Stimulated activated naive CD8-positive, alpha-beta T cell treated with anti-CD3 and anti-CD28 coated beads, Interleukin-15, Interleukin-2, amounts not matched to agents 100 U/mL and 50 U/mL, for 24 hours (primary cell): ENCODE data around the gene PACRG.

Experiments
- ATAC-seq: fragments of 150-1000 bp; cut with Tn5 transposase; one replicate; pipeline ENCODE4 v1.10.0; 2021
- DNase-seq: peaks from one replicate; pipeline ENCODE4 v3.0.0; 2021

PACRG gene

GRCh38 chr6:163288915-163289314 is 561.1 kb downstream of the PACRG start:
- ATAC-seq: no peak

GRCh38 chr6:163289447-163289846 is 561.7 kb downstream of the PACRG start:
- DNase-seq: no peak

More at GRCh38 chr6:163288915-163289314, 561.1 kb downstream of the PACRG start:
- no peak for DNase-seq

DNA sequence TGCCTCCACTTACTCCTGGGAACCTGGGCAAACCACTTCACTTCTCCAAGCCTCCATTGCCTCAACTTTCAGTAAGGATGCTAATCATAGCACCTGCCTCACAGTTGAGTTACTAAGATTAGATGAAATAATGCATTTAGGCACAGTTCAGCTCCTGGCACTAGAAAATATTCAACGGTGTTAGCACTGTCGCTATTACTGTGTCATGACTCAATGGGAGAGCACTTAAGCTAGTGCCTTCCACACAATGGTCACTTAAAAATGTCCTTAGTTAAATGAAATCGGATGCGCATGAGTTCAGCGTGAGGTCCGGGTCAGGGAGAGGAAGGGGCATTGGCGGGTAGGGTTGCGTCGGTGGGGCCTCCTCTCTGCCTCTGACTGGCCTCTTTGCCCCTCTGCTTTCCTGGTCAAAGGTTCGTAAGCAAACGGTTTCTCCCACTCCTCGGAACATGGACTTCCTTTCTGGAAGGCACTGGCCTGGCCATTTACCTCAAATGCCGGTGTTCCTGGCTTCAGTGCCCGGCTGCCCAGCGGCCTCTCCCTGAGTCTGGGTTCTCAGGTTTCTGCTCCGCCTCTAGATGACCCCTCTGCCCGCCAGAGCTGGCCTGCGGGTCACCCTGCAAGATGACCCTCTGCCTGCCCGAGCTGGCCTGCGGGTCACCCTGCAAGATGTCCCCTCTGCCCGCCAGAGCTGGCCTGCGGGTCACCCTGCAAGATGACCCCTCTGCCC is 562.9 kb downstream of the PACRG start:
- DNase-seq: no peak
- no peak for ATAC-seq

More at GRCh38 chr6:163289447-163289846, 561.7 kb downstream of the PACRG start:
- no peak for ATAC-seq

DNA sequence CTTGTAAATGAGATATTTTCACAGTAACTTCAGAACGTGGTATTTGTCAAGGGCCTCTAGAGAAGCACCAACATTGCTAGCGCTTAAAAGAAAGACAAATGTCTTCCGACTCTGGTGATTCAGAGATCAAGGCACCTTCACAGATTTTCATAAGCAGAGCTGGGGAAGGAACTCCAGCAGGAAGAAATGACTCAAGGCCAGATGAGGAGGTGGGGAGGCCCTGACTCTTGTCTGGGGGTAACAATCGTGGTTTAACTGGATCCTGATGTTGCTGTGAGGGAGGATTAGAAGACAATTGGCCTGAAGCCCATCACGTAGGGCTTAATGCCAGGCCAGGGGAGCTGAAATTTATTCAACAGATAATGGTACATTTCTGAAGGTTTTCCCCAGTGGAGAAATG is 563.8 kb downstream of the PACRG start:
- no peak for DNase-seq
- ATAC-seq: no peak

- no peak for DNase-seq
- no peak for ATAC-seq
Measured at GRCh38 chr6:163293286-163293685, 565.5 kb downstream of the PACRG start.

GRCh38 chr6:163294734-163295133 is 567.0 kb downstream of the PACRG start:
- DNase-seq (no peak), ATAC-seq (no peak)

GRCh38 chr6:163296835-163297519 is 569.2 kb downstream of the PACRG start:
- no peak for ATAC-seq

DNA sequence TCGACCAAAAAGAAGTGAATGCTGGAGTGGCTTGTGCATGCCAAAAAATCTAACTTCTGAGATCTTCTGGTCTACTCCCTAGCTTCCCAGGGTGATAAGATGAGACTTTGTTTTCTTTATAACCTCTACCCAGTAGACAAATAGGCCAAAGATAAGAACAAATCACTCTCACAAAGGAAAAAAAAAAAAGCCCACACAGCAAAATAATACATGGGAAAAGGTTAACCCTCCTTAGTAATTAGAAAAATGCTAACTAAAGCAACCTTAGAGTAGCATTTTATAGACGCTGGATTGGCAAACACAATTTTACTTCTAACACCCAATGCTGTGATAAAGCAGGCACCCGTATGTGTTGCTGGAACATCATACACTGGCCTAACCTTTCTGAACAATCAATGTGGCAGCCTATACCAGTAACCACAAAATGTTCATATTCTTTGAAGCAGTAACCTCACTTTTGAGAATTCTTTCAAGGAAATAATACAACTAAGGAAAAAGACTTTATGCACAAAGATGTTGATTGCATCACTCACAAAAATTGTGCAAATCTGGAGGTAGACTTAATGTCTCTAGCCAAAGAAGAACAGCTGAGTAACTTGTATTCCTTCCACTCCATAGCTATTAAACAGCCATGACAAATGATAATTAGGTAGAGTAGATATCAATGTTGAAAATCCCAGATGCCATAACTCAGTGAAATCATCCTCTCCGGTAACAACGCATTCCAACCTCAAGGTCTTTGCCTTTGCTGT is 570.5 kb downstream of the PACRG start:
- ATAC-seq (no peak), DNase-seq (no peak)

More at GRCh38 chr6:163296835-163297519, 569.2 kb downstream of the PACRG start:
- DNase-seq: no peak

GRCh38 chr6:163300838-163301237 is 573.1 kb downstream of the PACRG start:
- ATAC-seq (no peak), DNase-seq (no peak)

DNA sequence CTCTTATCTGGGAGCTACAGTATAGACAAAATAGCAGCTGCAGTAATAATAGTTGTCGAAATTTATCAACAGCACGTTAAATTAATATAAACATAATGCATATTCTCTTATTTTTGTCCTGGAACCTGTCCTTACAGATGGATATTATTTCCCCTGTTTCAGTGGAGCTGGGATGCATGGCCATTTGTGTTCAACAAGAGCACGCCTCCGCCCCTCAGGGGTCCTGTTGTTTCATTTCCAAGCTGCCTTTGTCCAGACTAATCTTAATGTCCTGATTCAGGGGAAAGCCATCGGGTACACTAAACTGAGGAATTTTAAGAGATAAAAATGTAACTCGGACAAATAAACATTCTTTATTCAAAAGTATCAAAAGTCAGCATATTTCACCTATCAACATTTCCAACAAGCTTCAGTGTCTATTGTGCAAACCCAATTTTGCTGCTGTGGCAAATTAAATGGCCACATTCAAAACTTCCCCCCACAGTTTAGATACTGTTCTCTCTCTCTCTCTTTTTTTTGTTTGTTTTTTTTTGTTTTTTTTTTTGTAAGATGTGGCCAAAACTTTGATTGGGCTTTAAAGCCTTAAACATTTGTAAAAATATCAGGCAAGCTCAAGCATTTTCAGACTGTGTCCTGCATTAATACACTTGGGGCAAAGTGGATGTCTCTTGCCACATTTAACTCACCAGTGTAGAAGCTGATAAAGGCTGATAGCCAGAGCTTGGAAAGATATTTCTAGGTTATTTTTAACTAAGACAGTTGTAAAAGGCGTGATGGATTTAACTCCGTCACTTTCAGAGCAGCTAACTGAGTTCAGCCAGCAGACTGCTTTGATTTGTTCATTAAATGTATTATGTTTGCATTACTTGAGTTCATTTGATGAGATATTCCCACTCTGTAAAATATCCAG is 574.2 kb downstream of the PACRG start:
- ATAC-seq: no peak

DNA sequence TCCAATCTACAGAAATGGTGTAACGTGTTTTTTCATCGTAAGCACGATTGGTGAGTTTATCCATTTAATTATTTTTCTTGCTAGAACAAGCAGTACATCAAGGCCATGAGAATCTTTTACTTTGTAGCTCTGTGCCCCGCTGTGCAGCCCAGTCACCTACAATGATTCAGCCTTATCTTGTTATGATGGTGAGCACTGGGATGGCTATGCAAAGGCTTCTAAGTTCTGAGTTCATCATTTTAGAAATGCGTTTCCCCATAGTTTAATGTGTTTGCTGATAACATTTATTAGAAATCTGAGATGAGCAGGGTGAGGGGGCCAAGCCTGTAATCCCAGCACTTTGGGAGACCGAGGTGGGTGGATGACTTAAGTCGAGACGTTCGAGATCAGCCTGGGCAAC is 575.0 kb downstream of the PACRG start:
- DNase-seq: no peak
- no peak for ATAC-seq

More for the DNA sequence above, 574.2 kb downstream of the PACRG start:
- DNase-seq: no peak

DNA sequence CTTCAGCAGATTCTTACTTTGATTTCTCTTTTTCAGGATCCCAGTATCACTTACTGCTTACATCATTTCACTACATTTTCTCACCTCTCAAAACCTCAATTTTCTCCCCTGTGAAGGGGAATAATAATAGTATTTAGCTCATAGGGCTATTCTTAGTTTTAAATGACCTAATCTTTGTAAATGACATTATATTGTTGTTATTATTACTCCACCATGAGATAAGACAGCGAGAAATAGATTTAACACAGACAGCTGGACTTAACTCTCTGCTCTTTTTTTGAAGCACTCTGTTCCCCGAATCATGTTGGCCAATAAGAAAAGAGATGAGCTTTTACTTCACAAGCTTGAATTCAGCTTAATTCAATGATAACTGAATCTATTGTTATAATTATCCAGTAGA is 578.2 kb downstream of the PACRG start:
- DNase-seq (no peak), ATAC-seq (no peak)

GRCh38 chr6:163308629-163309440 is 581.1 kb downstream of the PACRG start:
- no peak for ATAC-seq
- DNase-seq: no peak

- no peak for ATAC-seq
- no peak for DNase-seq
Measured at GRCh38 chr6:163309491-163310026, 581.8 kb downstream of the PACRG start.

- ATAC-seq: no peak
Measured at GRCh38 chr6:163310096-163310972, 582.6 kb downstream of the PACRG start.

DNA sequence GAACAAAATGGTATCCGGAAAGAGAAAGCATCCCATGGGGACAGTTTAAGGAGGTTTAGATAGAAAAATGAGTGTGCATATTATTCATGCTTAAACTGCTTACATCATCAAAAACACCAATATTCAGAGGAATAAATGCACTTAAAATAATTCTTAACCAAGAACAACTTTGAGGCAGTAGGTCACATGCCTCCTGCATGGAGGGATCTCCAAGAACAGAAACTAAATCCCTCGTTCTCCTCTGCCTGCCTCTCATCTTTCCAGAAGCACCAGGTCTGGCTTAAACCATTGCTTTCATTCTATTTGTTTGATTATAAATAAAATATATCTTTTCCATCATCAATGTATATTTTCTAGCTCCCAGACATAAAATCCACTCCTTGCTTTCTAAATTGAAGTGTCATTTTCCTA is 583.2 kb downstream of the PACRG start:
- DNase-seq (no peak), ATAC-seq (no peak)

More at GRCh38 chr6:163310096-163310972, 582.6 kb downstream of the PACRG start:
- DNase-seq: no peak

GRCh38 chr6:163311830-163312229 is 584.1 kb downstream of the PACRG start:
- ATAC-seq: no peak
- no peak for DNase-seq

DNA sequence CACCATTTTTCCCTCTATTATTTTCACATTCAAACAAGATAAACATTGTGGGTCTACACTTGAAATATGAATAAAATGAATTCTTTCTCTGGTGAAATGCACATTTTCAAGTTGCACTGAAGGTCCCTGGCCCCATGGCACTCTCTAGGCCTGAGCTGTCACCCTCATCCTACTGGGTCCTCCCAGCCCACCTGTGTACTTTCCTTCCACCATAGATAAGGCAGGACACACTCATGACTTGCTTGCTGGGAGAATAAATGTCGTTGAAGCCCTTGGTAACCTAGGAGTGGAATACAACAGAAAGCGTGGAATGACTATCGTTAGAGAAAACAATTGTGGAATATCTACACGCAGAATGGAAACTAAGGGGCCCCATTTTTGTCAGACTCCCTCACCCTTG is 585.8 kb downstream of the PACRG start:
- ATAC-seq (no peak), DNase-seq (no peak)

GRCh38 chr6:163313981-163314380 is 586.2 kb downstream of the PACRG start:
- DNase-seq (no peak), ATAC-seq (no peak)
